Body of pancreas (tissue), 4 donors: ENCODE measurements around the gene ESF1. TPM values are rescaled to one million over a fixed set of nuclear protein-coding genes. Genes with fewer than 3 reads are reported as not detected.

Experiments
- ATAC-seq: fragments of 150-250 bp; one replicate; pipeline ENCODE4 v1.9.1; 2016
- DNase-seq, 4 donors: peaks; one replicate each; pipeline ENCODE4 v3.0.0-alpha.2; 2019
- H3K27ac ChIP-seq, 4 donors: fragments of 200-600 bp; sonication (generic); 1 replicate in 3 of 4; 2 replicates in 1 of 4; pipeline versions ENCODE4 v1.5.1 to v1.6.1; 2016 to 2019; ENCODE audit warnings: mild to moderate bottlenecking in 1 of 4, mixed read lengths in 1 of 4, moderate library complexity in 1 of 4
- H3K27me3 ChIP-seq, 2 donors: fragments of 200-600 bp; sonication (generic); one replicate each; pipeline ENCODE4 v1.6.0; 2016; ENCODE audit warnings: mild to moderate bottlenecking in 1 of 2
- H3K36me3 ChIP-seq, 2 donors: fragments of 200-600 bp; sonication (generic); replicated peaks in 1 of 2; 2 replicates each; pipeline ENCODE4 v1.5.1; 2016; ENCODE audit warnings: low read depth in 2 of 2; ENCODE audit not compliant: insufficient read depth in 1 of 2
- H3K4me1 ChIP-seq: fragments of 200-600 bp; sonication (generic); one replicate; pipeline ENCODE4 v1.6.0; 2016
- H3K4me3 ChIP-seq, 2 donors: fragments of 200-600 bp; sonication (generic); 1 replicate in 1 of 2; 2 replicates in 1 of 2; pipeline ENCODE4 v1.5.1; 2016 to 2019
- H3K9me3 ChIP-seq, 3 donors: fragments of 200-600 bp; sonication (generic); 1 replicate in 2 of 3; 2 replicates in 1 of 3; pipeline ENCODE4 v1.5.1; 2016
- POLR2A ChIP-seq, 3 donors: fragments of 450-650 bp; IDR thresholded peaks; one replicate each; pipeline ENCODE4 v1.6.1; 2016; ENCODE audit warnings: antibody characterized with exemption in 3 of 3, mild to moderate bottlenecking in 2 of 3
- WGBS, 2 donors: methylation state at CpG; one replicate each; pipeline ENCODE4 v1.1.5; 2017; 5-methylcytosine and 5-hydroxymethylcytosine counted together
- intact Hi-C: fragments of 100-400 bp; cut with DNase I; formaldehyde crosslinking; loops from one replicate; pipeline ENCODE4 v1.15.1; 2023
- total RNA-seq, 2 donors: library from RNA; depleted of rRNA; stranded (reverse); fragments of >200 nt; gene quantifications; one replicate each; pipeline ENCODE4 v1.1.0, GENCODE V29; 2016
- TF ChIP-seq, protein P1 (sequence below), 7 experiments: fragments of 450-650 bp in 4 of 7; fragments of 200-600 bp in 3 of 7; sonication (generic) in 3 of 7; IDR thresholded peaks; one replicate each; pipeline ENCODE4 v1.5.1; 2016 to 2019; ENCODE audit warnings: antibody characterized with exemption in 7 of 7

The ESF1 gene
- total RNA-seq, 2 donors from 2014 or later: 12.5 to 16.5 TPM

GRCh38 chr20:13784271-13784892, 337 bp downstream of the ESF1 start:
- ATAC-seq: peak; percentile 2
- H3K4me3 ChIP-seq: peak overlapping the region; percentile 71 to 88
- H3K9me3 ChIP-seq: no peaks in the 10 kb centered on the region
- peaks cover 0 to 4% of the 10 kb centered on the region in 2 donors for H3K36me3 ChIP-seq
- intact Hi-C loops: no loop called here
- no peak for TF ChIP-seq POLR2A (IDR thresholded peaks at IDR 0.05)
- 0 to 1% methylated on average over 26 of the region's 26 CpGs for WGBS, 2 donors
- H3K27ac ChIP-seq: peak overlapping the region in 3 of 4 donors; percentile 86 to 97 (median 93)
- peaks cover 34% of the 10 kb centered on the region for H3K4me1 ChIP-seq
- H3K27me3 ChIP-seq: no peaks in the 10 kb centered on the region
- peak in 1 of 4 donors; percentile 23 for DNase-seq

DNA sequence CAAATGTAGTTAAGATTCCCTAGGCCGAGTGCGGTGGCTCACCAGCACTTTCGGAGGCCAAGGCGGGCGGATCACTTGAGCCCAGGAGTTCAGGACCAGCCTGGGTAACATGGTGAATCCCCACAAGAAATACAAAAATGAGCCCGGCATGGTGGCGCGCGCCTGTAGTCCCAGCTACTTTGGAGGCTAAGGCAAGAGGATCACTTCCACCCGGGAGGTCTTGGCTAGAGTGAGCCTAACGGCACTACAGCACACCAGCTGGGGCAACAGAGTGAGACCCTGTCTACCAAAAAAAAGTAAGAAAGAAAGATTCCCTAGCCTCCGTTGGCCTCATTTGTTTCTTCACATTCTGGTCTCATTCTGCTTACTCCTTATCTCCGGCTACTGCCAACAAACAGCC, 1.2 kb downstream of the ESF1 start:
- no peaks in the 10 kb centered on the region for H3K27me3 ChIP-seq
- H3K27ac ChIP-seq: no peak overlapping the region
- DNase-seq (no peak), ATAC-seq (no peak)
- intact Hi-C loops: no loop called here
- H3K9me3 ChIP-seq: no peaks in the 10 kb centered on the region
- H3K36me3 ChIP-seq: peaks cover 0 to 5% of the 10 kb centered on the region in 2 donors
- WGBS, 2 donors: 86 to 89% methylated on average over 13 of the region's 13 CpGs
- H3K4me3 ChIP-seq: no peak overlapping the region
- peaks cover 34% of the 10 kb centered on the region for H3K4me1 ChIP-seq
- TF ChIP-seq, protein P1, sequence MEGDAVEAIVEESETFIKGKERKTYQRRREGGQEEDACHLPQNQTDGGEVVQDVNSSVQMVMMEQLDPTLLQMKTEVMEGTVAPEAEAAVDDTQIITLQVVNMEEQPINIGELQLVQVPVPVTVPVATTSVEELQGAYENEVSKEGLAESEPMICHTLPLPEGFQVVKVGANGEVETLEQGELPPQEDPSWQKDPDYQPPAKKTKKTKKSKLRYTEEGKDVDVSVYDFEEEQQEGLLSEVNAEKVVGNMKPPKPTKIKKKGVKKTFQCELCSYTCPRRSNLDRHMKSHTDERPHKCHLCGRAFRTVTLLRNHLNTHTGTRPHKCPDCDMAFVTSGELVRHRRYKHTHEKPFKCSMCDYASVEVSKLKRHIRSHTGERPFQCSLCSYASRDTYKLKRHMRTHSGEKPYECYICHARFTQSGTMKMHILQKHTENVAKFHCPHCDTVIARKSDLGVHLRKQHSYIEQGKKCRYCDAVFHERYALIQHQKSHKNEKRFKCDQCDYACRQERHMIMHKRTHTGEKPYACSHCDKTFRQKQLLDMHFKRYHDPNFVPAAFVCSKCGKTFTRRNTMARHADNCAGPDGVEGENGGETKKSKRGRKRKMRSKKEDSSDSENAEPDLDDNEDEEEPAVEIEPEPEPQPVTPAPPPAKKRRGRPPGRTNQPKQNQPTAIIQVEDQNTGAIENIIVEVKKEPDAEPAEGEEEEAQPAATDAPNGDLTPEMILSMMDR (IDR thresholded peaks at IDR 0.05): no peak
- TF ChIP-seq POLR2A (IDR thresholded peaks at IDR 0.05): no peak

- WGBS, 2 donors: 92 to 98% methylated on average over 3 of the region's 3 CpGs
- no peak for DNase-seq
These were observed 5.9 kb downstream of the ESF1 start for GRCh38 chr20:13778827-13779226.

DNA sequence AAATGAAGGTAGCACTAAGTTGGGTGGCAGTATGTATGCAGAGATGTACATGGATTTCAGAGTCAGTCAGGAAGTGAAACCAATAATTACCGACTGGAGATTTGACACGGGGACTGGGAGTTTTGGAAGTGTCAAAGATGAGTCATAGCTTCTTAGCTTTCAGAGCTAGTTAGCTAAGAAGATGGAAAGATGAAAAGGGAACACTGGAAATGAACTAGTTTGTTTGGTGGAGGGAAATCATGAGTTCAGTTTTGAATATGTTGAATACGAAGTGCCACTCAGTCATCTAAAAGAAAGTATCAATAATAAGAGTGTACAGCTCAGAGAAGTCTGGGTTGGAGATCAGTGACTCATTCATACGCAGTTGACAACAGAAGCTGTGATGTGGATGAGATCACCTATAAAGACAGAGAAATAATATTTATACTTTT, 7.5 kb downstream of the ESF1 start:
- 59 to 63% methylated on average over 4 of the region's 4 CpGs for WGBS, 2 donors
- H3K36me3 ChIP-seq: peaks cover 0 to 15% of the 10 kb centered on the region in 2 donors
- ATAC-seq: no peak

More at GRCh38 chr20:13778827-13779226, 5.9 kb downstream of the ESF1 start:
- Histone ChIP-seq H3K27me3 (no peaks in the 10 kb centered on the region), H3K9me3 (no peaks in the 10 kb centered on the region), H3K4me1 (peaks cover 6% of the 10 kb centered on the region), H3K4me3 (no peak overlapping the region), H3K36me3 (peaks cover 0 to 15% of the 10 kb centered on the region in 2 donors), H3K27ac (no peak overlapping the region)
- ATAC-seq: no peak
- intact Hi-C loops: no loop called here
- TF ChIP-seq, protein P1 (IDR thresholded peaks at IDR 0.05): no peak
- no peak for TF ChIP-seq POLR2A (IDR thresholded peaks at IDR 0.05)

DNA sequence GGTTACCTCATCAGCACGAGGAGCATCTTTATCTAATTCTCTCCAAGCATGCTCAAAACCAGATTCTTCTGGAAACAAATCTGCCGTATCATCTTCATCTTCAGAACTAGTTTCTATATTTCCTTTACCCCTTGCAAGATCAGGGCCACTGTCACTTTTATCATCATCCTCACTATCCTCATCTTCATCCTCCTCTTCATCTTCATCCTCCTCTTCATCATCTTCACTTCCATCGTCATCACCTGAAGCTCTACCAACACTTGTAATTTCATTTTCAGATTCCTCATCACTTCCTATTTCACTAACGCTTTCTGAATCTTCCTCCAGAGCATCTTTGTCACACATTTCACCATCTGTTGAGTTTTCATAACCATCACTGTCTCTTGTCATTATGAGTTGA, 8.9 kb downstream of the ESF1 start:
- no peak overlapping the region for H3K27ac ChIP-seq
- no peaks in the 10 kb centered on the region for H3K27me3 ChIP-seq
- no peak overlapping the region for H3K4me3 ChIP-seq
- WGBS, 2 donors: 73 to 74% methylated on average over 4 of the region's 4 CpGs
- no peak for ATAC-seq
- H3K4me1 ChIP-seq: no peaks in the 10 kb centered on the region
- TF ChIP-seq, protein P1 (IDR thresholded peaks at IDR 0.05): no peak
- TF ChIP-seq POLR2A (IDR thresholded peaks at IDR 0.05): no peak
- intact Hi-C loops: no loop called here
- H3K36me3 ChIP-seq: peaks cover 0 to 18% of the 10 kb centered on the region in 2 donors
- DNase-seq: no peak
- H3K9me3 ChIP-seq: no peaks in the 10 kb centered on the region

More for the DNA sequence above, 7.5 kb downstream of the ESF1 start:
- no peak overlapping the region for H3K27ac ChIP-seq
- H3K4me3 ChIP-seq: no peak overlapping the region
- H3K9me3 ChIP-seq: no peaks in the 10 kb centered on the region
- no peaks in the 10 kb centered on the region for H3K4me1 ChIP-seq
- no peak for TF ChIP-seq POLR2A (IDR thresholded peaks at IDR 0.05)
- TF ChIP-seq, protein P1 (IDR thresholded peaks at IDR 0.05): no peak
- no peaks in the 10 kb centered on the region for H3K27me3 ChIP-seq
- no peak for DNase-seq
- intact Hi-C loops: no loop called here
